Upper lobe of right lung (tissue), 1 donor: Measurements from ENCODE around the gene ARHGAP21. TPM values are rescaled to one million over a fixed set of nuclear protein-coding genes. Genes with fewer than 3 reads are reported as not detected.
"Not testable (repeated sequence)": the region's sequence is repeated elsewhere in the genome, so short reads cannot be mapped to it uniquely, and the experiment has no call there.

ENCODE experiments used
- ATAC-seq: fragments of 200-7000 bp; cut with Tn5 transposase; one replicate; pipeline ENCODE4 v1.9.1; 2020; ENCODE audit warnings: mild to moderate bottlenecking, moderate library complexity
- DNase-seq: peaks from one replicate; pipeline ENCODE4 v3.0.0-alpha.2; 2020
- H3K27ac ChIP-seq: fragments of 200-600 bp; one replicate; pipeline ENCODE4 v1.8.0; 2022
- H3K27me3 ChIP-seq: fragments of 200-600 bp; one replicate; pipeline ENCODE4 v1.8.0; 2022; ENCODE audit warnings: mild to moderate bottlenecking
- H3K36me3 ChIP-seq: fragments of 200-600 bp; one replicate; pipeline ENCODE4 v1.8.0; 2022
- H3K4me1 ChIP-seq: fragments of 200-600 bp; one replicate; pipeline ENCODE4 v1.8.0; 2022
- H3K4me3 ChIP-seq: fragments of 200-600 bp; one replicate; pipeline ENCODE4 v1.8.0; 2022; ENCODE audit warnings: mild to moderate bottlenecking
- H3K9me3 ChIP-seq: fragments of 200-600 bp; one replicate; pipeline ENCODE4 v1.8.0; 2022
- intact Hi-C: fragments of 100-400 bp; cut with DNase I; formaldehyde crosslinking; loops from one replicate; pipeline ENCODE4 v1.11.0; 2022
- total RNA-seq: library from RNA; stranded (reverse); fragmentation: NEBNext Ultra II Directional; extraction: Animal tissue kit (Norgen Biotek cat#: 25700); gene quantifications from one replicate; pipeline ENCODE4 v1.2.1, GENCODE V29; 2021
- TF ChIP-seq, protein P1 (sequence below): fragments of 200-600 bp; IDR thresholded peaks from one replicate; pipeline ENCODE4 v1.8.0; 2022; ENCODE audit warnings: antibody characterized with exemption
- donor health status: DM: no; HTN: yes; CAD: no; lungs with severe emphysema.

ARHGAP21 gene
- total RNA-seq, 1 donor from 2014 or later, result 85.0 TPM

DNA sequence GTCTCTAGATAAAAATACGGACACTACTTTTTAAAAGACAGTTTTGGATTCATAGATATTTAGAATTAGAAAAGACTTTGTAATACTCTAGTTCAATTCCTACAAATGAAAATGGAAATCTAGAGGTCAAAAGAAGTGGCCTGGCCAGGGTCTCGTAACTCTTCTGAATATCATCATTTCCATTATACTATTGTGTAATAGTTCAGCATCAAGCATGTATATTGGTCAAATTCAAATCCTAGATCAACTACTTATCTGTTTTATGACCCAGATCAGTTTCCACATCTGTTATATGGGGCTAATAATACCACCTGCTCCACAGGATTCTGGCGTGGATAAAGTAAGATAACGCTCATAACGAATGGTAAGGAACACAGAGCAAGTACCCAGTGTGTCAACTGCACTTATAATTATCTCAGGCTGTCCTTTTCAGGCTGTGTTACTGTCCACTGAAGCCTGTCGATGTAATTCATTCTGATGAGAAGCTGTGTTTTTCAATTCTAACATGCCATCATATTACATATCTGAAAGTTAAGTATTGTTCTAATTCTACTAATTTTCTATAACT, 54.3 kb downstream of the ARHGAP21 start:
- ATAC-seq, result no peak
- TF ChIP-seq, protein P1, sequence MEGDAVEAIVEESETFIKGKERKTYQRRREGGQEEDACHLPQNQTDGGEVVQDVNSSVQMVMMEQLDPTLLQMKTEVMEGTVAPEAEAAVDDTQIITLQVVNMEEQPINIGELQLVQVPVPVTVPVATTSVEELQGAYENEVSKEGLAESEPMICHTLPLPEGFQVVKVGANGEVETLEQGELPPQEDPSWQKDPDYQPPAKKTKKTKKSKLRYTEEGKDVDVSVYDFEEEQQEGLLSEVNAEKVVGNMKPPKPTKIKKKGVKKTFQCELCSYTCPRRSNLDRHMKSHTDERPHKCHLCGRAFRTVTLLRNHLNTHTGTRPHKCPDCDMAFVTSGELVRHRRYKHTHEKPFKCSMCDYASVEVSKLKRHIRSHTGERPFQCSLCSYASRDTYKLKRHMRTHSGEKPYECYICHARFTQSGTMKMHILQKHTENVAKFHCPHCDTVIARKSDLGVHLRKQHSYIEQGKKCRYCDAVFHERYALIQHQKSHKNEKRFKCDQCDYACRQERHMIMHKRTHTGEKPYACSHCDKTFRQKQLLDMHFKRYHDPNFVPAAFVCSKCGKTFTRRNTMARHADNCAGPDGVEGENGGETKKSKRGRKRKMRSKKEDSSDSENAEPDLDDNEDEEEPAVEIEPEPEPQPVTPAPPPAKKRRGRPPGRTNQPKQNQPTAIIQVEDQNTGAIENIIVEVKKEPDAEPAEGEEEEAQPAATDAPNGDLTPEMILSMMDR, result no peak

DNA sequence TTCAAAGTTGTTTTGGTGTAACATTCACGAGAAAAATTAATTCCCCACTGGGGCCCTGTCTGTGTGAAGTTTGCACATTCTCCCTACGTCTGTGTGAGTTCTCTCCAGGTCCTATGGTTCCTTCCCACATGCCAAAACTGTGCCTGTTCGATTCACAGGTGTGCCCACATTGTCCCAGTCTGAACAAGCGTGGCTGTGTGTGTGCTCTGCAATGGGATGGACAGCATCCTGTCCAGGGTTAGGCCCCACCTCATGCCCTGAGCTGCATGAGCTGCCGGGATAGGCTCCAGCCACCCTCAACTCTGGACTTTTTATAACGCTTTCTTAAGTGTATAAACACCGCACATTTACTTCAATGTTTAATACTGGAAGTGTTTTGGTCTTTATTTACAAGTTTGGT, 55.4 kb downstream of the ARHGAP21 start:
- H3K9me3 ChIP-seq, result no peaks in the 10 kb centered on the region
- no peak overlapping the region for H3K27ac ChIP-seq
- peaks cover 5% of the 10 kb centered on the region for H3K4me1 ChIP-seq
- intact Hi-C loops, result no loop called here
- TF ChIP-seq, protein P1, result no peak
- H3K36me3 ChIP-seq, result peaks cover 6% of the 10 kb centered on the region
- ATAC-seq (no peak), DNase-seq (no peak)
- H3K27me3 ChIP-seq, result no peaks in the 10 kb centered on the region
- no peak overlapping the region for H3K4me3 ChIP-seq

More for the DNA sequence above, 54.3 kb downstream of the ARHGAP21 start:
- H3K36me3 ChIP-seq, result peaks cover 6% of the 10 kb centered on the region
- no peak overlapping the region for H3K4me3 ChIP-seq
- intact Hi-C loops, result no loop called here
- H3K27me3 ChIP-seq, result no peaks in the 10 kb centered on the region
- H3K27ac ChIP-seq, result no peak overlapping the region
- H3K4me1 ChIP-seq, result peaks cover 5% of the 10 kb centered on the region
- H3K9me3 ChIP-seq, result no peaks in the 10 kb centered on the region
- no peak for DNase-seq

DNA sequence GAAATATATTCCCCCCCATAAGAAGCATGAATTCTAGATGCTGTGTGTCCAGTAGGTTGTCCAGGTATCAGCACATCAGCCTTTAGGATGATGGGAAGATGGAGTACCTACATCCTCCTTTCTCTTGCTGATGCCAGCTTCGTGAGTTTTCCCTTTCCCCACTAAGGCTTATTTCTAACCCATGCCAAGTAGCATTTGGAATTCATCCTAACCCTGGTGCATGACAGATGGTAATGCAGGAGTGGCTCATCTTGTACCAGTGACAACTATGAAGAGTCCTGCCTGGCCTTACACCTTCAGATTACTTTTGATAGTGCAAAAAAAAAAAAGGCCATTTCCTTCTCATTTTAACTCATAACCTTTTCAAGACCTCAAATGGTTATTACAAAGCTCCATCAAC, 58.7 kb downstream of the ARHGAP21 start:
- intact Hi-C loops, result no loop called here
- H3K4me1 ChIP-seq, result no peaks in the 10 kb centered on the region
- H3K9me3 ChIP-seq, result no peaks in the 10 kb centered on the region
- H3K36me3 ChIP-seq, result peaks cover 6% of the 10 kb centered on the region
- ATAC-seq (no peak), DNase-seq (no peak)
- no peak overlapping the region for H3K27ac ChIP-seq
- TF ChIP-seq, protein P1, result no peak
- no peaks in the 10 kb centered on the region for H3K27me3 ChIP-seq
- H3K4me3 ChIP-seq, result no peak overlapping the region

DNA sequence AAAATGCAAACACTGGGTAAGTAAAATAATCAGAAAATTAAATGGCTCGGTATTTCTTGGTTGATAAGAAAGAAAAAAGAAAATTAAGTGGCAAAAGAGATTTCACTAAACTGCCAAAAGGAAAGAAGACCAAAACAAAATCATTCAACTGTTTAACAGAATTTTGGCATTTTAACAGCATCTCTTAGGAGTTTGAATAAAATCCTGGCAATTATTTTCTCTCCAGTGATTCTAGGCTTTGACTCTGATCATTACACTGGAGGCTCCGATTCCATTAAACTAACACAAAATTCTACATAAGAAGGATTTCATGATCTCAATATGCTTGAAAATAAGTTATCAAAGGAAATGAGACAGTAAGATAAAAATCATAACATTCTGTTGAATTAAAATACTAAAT, 62.3 kb downstream of the ARHGAP21 start:
- no peaks in the 10 kb centered on the region for H3K9me3 ChIP-seq
- H3K27ac ChIP-seq, result no peak overlapping the region
- DNase-seq, result no peak
- intact Hi-C loops, result no loop called here
- TF ChIP-seq, protein P1, result no peak
- no peak for ATAC-seq
- H3K4me1 ChIP-seq, result no peaks in the 10 kb centered on the region
- no peak overlapping the region for H3K4me3 ChIP-seq
- H3K27me3 ChIP-seq, result no peaks in the 10 kb centered on the region
- no peaks in the 10 kb centered on the region for H3K36me3 ChIP-seq

DNA sequence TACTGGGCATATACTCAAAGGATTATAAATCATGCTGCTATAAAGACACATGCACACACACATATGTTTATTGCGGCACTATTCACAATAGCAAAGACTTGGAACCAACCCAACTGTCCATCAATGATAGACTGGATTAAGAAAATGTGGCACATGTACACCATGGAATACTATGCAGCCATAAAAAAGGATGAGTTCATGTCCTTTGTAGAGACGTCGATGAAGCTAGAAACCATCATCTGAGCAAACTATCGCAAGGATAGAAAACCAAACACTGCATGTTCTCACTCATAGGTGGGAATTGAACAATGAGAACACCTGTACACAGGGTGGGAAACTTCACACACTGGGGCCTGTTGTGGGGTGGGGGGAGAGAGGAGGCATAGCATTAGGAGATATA, 65.4 kb downstream of the ARHGAP21 start:
- H3K9me3 ChIP-seq, H3K4me1 ChIP-seq, ATAC-seq, H3K36me3 ChIP-seq, DNase-seq, H3K27me3 ChIP-seq, intact Hi-C loops, H3K4me3 ChIP-seq, H3K27ac ChIP-seq: not testable (repeated sequence)

DNA sequence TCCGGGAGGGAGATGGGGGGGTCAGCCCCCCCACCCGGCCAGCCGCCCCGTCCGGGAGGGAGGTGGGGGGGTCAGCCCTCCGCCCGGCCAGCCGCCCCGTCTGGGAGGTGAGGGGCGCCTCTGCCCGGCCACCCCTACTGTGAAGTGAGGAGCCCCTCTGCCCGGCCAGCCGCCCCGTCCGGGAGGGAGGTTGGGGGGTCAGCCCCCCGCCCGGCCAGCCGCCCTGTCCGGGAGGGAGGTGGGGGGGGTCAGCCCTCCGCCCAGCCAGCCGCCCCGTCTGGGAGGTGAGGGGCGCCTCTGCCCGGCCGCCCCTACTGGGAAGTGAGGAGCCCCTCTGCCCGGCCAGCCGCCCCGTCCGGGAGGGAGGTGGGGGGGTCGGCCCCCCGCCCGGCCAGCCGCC, 67.4 kb downstream of the ARHGAP21 start:
- H3K36me3 ChIP-seq, H3K4me3 ChIP-seq, H3K27ac ChIP-seq, H3K9me3 ChIP-seq, DNase-seq, ATAC-seq, H3K4me1 ChIP-seq, H3K27me3 ChIP-seq, intact Hi-C loops: not testable (repeated sequence)

DNA sequence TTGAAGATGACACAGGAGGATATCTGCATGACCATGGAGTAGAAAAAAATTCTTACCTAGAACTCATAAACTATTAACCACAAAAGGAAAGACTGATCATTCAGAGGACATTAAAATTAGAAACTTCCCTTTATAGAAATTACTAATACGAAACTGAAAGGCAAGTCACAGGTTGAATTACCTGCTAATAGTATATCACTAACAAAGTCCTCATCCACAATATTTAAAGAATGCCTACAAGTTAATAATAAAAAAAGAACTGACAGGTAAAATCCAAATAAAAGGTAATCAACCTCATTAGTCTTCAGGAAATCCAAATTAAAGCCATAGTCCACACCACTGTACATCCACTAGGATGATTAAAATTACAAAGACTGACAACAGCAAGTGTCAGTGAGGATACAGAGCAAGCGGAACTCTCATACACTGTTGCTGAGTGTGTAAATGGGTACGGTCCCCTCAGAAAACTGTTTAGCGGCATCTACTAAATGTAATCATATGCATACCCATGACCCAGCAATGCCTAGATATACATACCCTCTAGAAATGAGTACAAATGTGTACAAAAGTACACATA, 71.2 kb downstream of the ARHGAP21 start:
- Histone ChIP-seq H3K4me1 (peaks cover 5% of the 10 kb centered on the region), H3K36me3 (no peaks in the 10 kb centered on the region), H3K27ac (no peak overlapping the region), H3K9me3 (no peaks in the 10 kb centered on the region), H3K4me3 (no peak overlapping the region), H3K27me3 (no peaks in the 10 kb centered on the region)
- DNase-seq, result no peak
- no peak for ATAC-seq
- intact Hi-C loops, result no loop called here
- TF ChIP-seq, protein P1, result no peak
